ENCODE results near the gene TTPAL. TPM values are rescaled to one million over a fixed set of nuclear protein-coding genes. Genes with fewer than 3 reads are reported as not detected.

TTPAL gene
- total and polyA plus RNA-seq, 5 donors, result 3.1 to 7.1 (median 6.7) TPM

DNA sequence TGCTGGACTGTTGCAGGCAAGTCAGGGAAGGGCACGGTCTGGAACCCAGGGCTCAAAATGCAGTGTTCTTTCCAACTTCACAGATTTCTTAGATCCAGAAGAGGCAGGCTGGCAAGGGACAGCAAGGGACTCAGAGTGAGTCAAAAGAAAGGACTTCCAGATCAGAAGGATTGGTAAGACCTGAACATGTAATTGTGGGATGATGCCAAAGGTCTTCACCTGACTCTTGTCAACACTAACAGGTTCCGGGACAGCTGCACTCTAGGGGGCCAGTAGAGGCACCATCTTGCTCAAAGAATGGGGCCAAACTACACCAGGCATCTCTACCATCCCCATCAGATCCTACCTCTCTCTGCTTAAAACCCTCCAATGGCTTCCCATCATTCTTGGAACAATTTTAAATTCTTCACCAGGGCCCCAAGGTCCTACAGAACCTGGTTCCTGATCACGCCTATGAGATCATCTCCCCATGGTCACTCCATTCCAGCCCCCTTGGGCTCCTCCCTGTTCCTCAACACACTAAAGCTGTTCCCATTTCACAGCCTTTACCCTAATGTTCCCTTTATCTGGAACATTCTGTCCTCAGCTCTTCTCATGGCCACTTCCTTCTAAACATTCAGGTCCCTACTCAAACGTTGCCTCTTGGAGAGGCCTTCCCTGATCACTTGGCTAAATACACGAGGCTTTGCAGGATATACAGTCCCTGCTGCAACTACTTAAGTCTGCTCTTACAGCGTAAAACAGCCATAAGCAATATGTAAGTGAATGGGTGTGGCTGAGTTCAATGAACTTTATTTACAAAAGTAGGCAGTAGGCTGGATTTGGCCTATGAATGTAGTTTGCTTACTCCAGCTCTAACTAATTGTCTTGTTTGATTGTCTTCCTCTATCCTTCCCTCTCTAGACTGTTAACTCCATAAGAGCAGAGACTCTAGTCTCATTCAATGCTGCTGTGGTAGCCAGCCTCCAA, 29.6 kb upstream of the TTPAL start:
- intact Hi-C loops (cut with DNase I), result no loop called here
- H3K9me3 ChIP-seq (ENCODE audit: control insufficient read depth, low read length), result no peaks in the 10 kb centered on the region
- DNase-seq (no peak), ATAC-seq (peak in 1 of 2 donors; percentile 8)
- H3K4me1 ChIP-seq (ENCODE audit: control insufficient read depth, insufficient read depth, low read length), result no peaks in the 10 kb centered on the region
- WGBS, result 76% methylated on average over 6 of the region's 6 CpGs
- no peak overlapping the region for H3K4me3 ChIP-seq (ENCODE audit: low read length)
- no peak overlapping the region for H3K27ac ChIP-seq (ENCODE audit: low read length)
- no peaks in the 10 kb centered on the region for H3K27me3 ChIP-seq (ENCODE audit: control insufficient read depth, insufficient read depth)

- Histone ChIP-seq H3K27ac (ENCODE audit: low read length) (no peak overlapping the region), H3K9me3 (ENCODE audit: control insufficient read depth, low read length) (no peaks in the 10 kb centered on the region), H3K4me3 (ENCODE audit: low read length) (no peak overlapping the region), H3K4me1 (ENCODE audit: control insufficient read depth, insufficient read depth, low read length) (no peaks in the 10 kb centered on the region), H3K27me3 (ENCODE audit: control insufficient read depth, insufficient read depth) (no peaks in the 10 kb centered on the region)
- ATAC-seq (no peak), DNase-seq (no peak)
- intact Hi-C loops (cut with DNase I), result no loop called here
- 86% methylated on average over 3 of the region's 3 CpGs for WGBS
Observed at GRCh38 chr20:44447827-44448419, 27.8 kb upstream of the TTPAL start.

GRCh38 chr20:44448753-44449546, 26.7 kb upstream of the TTPAL start:
- no peak for ATAC-seq
- 64% methylated on average over 9 of the region's 9 CpGs for WGBS
- Histone ChIP-seq H3K4me3 (ENCODE audit: low read length) (no peak overlapping the region), H3K27me3 (ENCODE audit: control insufficient read depth, insufficient read depth) (no peaks in the 10 kb centered on the region), H3K4me1 (ENCODE audit: control insufficient read depth, insufficient read depth, low read length) (no peaks in the 10 kb centered on the region), H3K9me3 (ENCODE audit: control insufficient read depth, low read length) (no peaks in the 10 kb centered on the region), H3K27ac (ENCODE audit: low read length) (no peak overlapping the region)
- no peak for DNase-seq
- intact Hi-C loops (cut with DNase I), result no loop called here

DNA sequence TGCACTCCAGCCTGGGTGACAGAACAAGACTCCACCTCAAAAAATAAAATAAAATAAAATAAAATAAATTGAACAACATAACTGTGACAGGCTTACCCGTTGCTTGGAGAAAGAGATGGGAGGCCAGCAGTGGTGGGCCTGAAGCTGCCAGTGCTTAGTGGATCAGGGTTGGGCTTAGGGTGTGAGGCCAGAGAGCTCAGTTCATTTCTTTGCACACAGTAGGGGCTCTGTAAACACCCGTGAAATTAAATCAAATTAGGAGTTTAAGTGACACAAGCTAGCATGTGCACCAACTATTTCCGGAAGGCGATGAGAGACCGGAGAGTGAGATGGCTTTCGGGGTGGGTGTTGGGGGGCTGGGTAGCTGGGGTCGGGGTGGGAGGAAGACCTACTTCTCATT, 25.8 kb upstream of the TTPAL start:
- 81% methylated on average over 7 of the region's 7 CpGs for WGBS
- H3K9me3 ChIP-seq (ENCODE audit: control insufficient read depth, low read length), result no peaks in the 10 kb centered on the region
- DNase-seq (no peak), ATAC-seq (no peak)
- H3K27me3 ChIP-seq (ENCODE audit: control insufficient read depth, insufficient read depth), result no peaks in the 10 kb centered on the region
- H3K27ac ChIP-seq (ENCODE audit: low read length), result no peak overlapping the region
- H3K4me1 ChIP-seq (ENCODE audit: control insufficient read depth, insufficient read depth, low read length), result no peaks in the 10 kb centered on the region
- intact Hi-C loops (cut with DNase I), result no loop called here
- no peak overlapping the region for H3K4me3 ChIP-seq (ENCODE audit: low read length)

GRCh38 chr20:44450281-44450889, 25.3 kb upstream of the TTPAL start:
- ATAC-seq, result peak; percentile 28 to 36
- no peak for DNase-seq
- Histone ChIP-seq H3K4me3 (ENCODE audit: low read length) (no peak overlapping the region), H3K27me3 (ENCODE audit: control insufficient read depth, insufficient read depth) (no peaks in the 10 kb centered on the region), H3K4me1 (ENCODE audit: control insufficient read depth, insufficient read depth, low read length) (no peaks in the 10 kb centered on the region), H3K27ac (ENCODE audit: low read length) (no peak overlapping the region), H3K9me3 (ENCODE audit: control insufficient read depth, low read length) (no peaks in the 10 kb centered on the region)
- intact Hi-C loops (cut with DNase I), result no loop called here
- whole genome bisulfite sequencing, result 44% methylated on average over 3 of the region's 3 CpGs

DNA sequence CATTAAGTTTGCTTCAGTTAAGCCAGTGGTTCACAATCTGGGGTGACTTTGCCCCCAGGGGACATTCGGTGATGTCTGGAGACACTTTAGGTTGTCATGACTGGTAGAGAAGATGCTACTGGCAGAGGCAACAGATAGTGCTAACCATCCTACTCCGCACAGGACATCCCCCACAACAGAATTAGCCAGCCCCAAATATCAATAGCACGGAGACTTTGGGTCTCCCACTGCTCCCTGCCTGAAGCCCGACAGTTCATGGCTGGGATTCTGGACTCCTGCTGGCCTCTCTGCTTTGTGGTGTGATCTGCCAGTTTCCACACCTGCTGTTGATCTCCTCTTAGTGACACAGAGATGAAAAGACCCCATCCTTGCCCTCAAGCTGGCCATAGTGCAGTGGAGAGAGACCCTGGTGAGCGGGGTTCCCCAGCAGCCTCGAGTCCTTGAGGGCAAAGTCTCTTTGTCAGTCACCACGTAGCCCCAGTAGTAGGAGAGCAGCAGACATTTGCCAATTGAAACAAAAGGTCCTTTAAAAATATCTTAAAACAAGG, 24.7 kb upstream of the TTPAL start:
- H3K9me3 ChIP-seq (ENCODE audit: control insufficient read depth, low read length), result no peaks in the 10 kb centered on the region
- H3K4me3 ChIP-seq (ENCODE audit: low read length), result no peak overlapping the region
- intact Hi-C loops (cut with DNase I), result no loop called here
- no peak overlapping the region for H3K27ac ChIP-seq (ENCODE audit: low read length)
- H3K27me3 ChIP-seq (ENCODE audit: control insufficient read depth, insufficient read depth), result no peaks in the 10 kb centered on the region
- ATAC-seq (no peak), DNase-seq (no peak)
- WGBS, result 66% methylated on average over 7 of the region's 7 CpGs
- no peaks in the 10 kb centered on the region for H3K4me1 ChIP-seq (ENCODE audit: control insufficient read depth, insufficient read depth, low read length)

GRCh38 chr20:44454306-44454963, 21.2 kb upstream of the TTPAL start:
- DNase-seq, result no peak

DNA sequence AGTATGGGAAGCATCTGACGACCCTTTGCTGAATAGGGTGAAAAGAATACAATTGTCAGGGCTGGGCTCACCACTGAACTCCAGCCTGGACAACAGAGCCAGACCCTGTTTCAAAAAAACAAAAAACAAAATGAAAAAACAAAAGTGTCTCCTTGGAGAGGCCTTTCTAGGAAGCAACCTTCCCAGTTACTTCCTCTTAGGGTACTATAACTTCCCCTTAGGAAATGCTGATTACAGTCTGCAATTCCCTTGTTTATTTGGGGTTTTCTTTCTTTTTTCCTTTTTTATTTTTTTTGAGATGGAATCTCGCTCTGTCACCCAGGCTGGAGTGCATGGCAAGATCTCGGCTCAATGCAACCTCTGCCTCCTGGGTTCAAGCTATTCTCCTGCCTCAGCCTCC, 20.5 kb upstream of the TTPAL start:
- Histone ChIP-seq H3K27ac (ENCODE audit: low read length) (no peak overlapping the region), H3K9me3 (ENCODE audit: control insufficient read depth, low read length) (no peaks in the 10 kb centered on the region), H3K27me3 (ENCODE audit: control insufficient read depth, insufficient read depth) (no peaks in the 10 kb centered on the region), H3K4me3 (ENCODE audit: low read length) (no peak overlapping the region), H3K4me1 (ENCODE audit: control insufficient read depth, insufficient read depth, low read length) (no peaks in the 10 kb centered on the region)
- 63% methylated on average over 3 of the region's 3 CpGs for WGBS
- no peak for DNase-seq
- no peak for ATAC-seq
- intact Hi-C loops (cut with DNase I), result no loop called here

More at GRCh38 chr20:44454306-44454963, 21.2 kb upstream of the TTPAL start:
- intact Hi-C loops (cut with DNase I), result no loop called here
- WGBS, result 90% methylated on average over 7 of the region's 7 CpGs
- Histone ChIP-seq H3K27ac (ENCODE audit: low read length) (no peak overlapping the region), H3K4me3 (ENCODE audit: low read length) (no peak overlapping the region), H3K9me3 (ENCODE audit: control insufficient read depth, low read length) (no peaks in the 10 kb centered on the region), H3K27me3 (ENCODE audit: control insufficient read depth, insufficient read depth) (no peaks in the 10 kb centered on the region), H3K4me1 (ENCODE audit: control insufficient read depth, insufficient read depth, low read length) (no peaks in the 10 kb centered on the region)
- ATAC-seq, result no peak

GRCh38 chr20:44456611-44457010, 19.1 kb upstream of the TTPAL start:
- 90% methylated on average over 8 of the region's 8 CpGs for WGBS
- H3K4me3 ChIP-seq (ENCODE audit: low read length), result no peak overlapping the region
- no peak for DNase-seq
- intact Hi-C loops (cut with DNase I), result no loop called here
- H3K27ac ChIP-seq (ENCODE audit: low read length), result no peak overlapping the region
- no peaks in the 10 kb centered on the region for H3K27me3 ChIP-seq (ENCODE audit: control insufficient read depth, insufficient read depth)
- H3K4me1 ChIP-seq (ENCODE audit: control insufficient read depth, insufficient read depth, low read length), result no peaks in the 10 kb centered on the region
- no peaks in the 10 kb centered on the region for H3K9me3 ChIP-seq (ENCODE audit: control insufficient read depth, low read length)
- no peak for ATAC-seq

DNA sequence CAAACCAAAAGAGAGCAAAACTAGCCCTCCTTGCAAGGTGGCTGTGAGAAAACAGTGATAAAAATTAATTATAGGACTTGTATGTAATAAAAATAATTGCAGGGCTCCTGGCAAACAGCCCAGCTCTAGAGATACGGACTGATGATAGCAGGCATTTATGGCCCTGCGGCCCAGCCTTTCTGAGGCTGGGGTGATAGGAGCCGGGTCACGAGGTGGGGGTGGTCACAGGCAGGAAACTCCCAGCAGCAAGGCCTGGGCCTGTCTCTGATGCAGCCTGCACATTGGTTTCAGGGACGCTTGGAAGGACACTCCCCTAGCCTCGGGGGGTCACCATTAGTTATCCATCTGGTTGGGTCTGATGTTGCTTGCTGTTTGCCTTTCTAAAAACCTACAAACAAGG, 18.7 kb upstream of the TTPAL start:
- intact Hi-C loops (cut with DNase I), result no loop called here
- DNase-seq (no peak), ATAC-seq (peak in 1 of 2 donors; percentile 26)
- WGBS, result 48% methylated on average over 6 of the region's 6 CpGs
- no peak overlapping the region for H3K27ac ChIP-seq (ENCODE audit: low read length)
- no peaks in the 10 kb centered on the region for H3K27me3 ChIP-seq (ENCODE audit: control insufficient read depth, insufficient read depth)
- no peaks in the 10 kb centered on the region for H3K4me1 ChIP-seq (ENCODE audit: control insufficient read depth, insufficient read depth, low read length)
- no peak overlapping the region for H3K4me3 ChIP-seq (ENCODE audit: low read length)
- no peaks in the 10 kb centered on the region for H3K9me3 ChIP-seq (ENCODE audit: control insufficient read depth, low read length)
